Measurements from ENCODE around the gene RBFOX2.

RBFOX2 gene

DNA sequence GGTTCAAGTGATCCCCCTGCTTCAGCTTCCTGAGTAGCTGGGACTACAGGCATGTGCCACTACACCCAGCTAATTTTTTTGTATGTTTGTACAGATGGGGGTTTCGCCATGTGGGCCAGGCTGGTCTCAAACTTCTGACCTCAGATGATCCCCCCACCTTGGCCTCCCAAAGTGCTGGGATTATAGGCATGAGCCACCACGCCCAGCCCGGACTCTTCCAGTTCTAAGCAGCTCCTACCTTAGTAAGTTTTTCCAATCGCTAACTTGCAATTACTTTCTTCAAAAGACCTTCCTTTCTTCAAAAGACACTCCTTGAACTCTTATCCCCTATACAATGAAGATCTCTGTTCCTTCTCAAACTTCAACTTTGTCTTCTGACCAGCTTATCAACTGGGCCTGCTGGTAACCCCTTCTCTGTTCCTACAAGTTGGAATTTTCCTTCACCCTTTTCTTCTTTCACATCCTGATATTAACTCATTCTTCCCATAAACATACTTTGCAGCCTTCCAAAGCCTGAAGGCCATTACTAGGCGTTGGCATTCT is 25.8 kb downstream of the RBFOX2 start:
- Histone ChIP-seq H3K79me2 (ENCODE audit: low read length) (no peaks in the 10 kb centered on the region), H3K27me3 (ENCODE audit: low read depth, low read length) (peaks cover 46% of the 10 kb centered on the region), H3K9me3 (ENCODE audit: insufficient read depth, low read length) (no peaks in the 10 kb centered on the region), H3K4me1 (ENCODE audit: low read length) (no peaks in the 10 kb centered on the region), H3K4me3 (ENCODE audit: low read length) (no peak overlapping the region), H4K20me1 (ENCODE audit: insufficient read depth, low read length) (no peaks in the 10 kb centered on the region), H3K27ac (ENCODE audit: low read length) (no peak overlapping the region), H3K36me3 (replicated peaks; ENCODE audit: low read depth, low read length) (no peaks in the 10 kb centered on the region), H3K4me2 (ENCODE audit: low read length) (no peak overlapping the region), H2AFZ (ENCODE audit: low read depth, low read length) (no peak overlapping the region), H3K9ac (ENCODE audit: low read length) (no peak overlapping the region)
- TF ChIP-seq, protein P1, sequence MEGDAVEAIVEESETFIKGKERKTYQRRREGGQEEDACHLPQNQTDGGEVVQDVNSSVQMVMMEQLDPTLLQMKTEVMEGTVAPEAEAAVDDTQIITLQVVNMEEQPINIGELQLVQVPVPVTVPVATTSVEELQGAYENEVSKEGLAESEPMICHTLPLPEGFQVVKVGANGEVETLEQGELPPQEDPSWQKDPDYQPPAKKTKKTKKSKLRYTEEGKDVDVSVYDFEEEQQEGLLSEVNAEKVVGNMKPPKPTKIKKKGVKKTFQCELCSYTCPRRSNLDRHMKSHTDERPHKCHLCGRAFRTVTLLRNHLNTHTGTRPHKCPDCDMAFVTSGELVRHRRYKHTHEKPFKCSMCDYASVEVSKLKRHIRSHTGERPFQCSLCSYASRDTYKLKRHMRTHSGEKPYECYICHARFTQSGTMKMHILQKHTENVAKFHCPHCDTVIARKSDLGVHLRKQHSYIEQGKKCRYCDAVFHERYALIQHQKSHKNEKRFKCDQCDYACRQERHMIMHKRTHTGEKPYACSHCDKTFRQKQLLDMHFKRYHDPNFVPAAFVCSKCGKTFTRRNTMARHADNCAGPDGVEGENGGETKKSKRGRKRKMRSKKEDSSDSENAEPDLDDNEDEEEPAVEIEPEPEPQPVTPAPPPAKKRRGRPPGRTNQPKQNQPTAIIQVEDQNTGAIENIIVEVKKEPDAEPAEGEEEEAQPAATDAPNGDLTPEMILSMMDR (IDR thresholded peaks at IDR 0.05; ENCODE audit: low read depth, low read length), result no peak
- TF ChIP-seq EZH2phosphoT487 (IDR thresholded peaks at IDR 0.05; ENCODE audit: low read depth), result no peak

- Histone ChIP-seq H3K9ac (ENCODE audit: low read length) (no peak overlapping the region), H3K4me2 (ENCODE audit: low read length) (no peak overlapping the region), H4K20me1 (ENCODE audit: insufficient read depth, low read length) (no peaks in the 10 kb centered on the region), H3K27ac (ENCODE audit: low read length) (no peak overlapping the region), H3K36me3 (replicated peaks; ENCODE audit: low read depth, low read length) (no peaks in the 10 kb centered on the region), H2AFZ (ENCODE audit: low read depth, low read length) (no peak overlapping the region), H3K27me3 (ENCODE audit: low read depth, low read length) (peaks cover 49% of the 10 kb centered on the region), H3K79me2 (ENCODE audit: low read length) (no peaks in the 10 kb centered on the region), H3K4me1 (ENCODE audit: low read length) (no peaks in the 10 kb centered on the region), H3K4me3 (ENCODE audit: low read length) (no peak overlapping the region), H3K9me3 (ENCODE audit: insufficient read depth, low read length) (no peaks in the 10 kb centered on the region)
- TF ChIP-seq, protein P1 (IDR thresholded peaks at IDR 0.05; ENCODE audit: low read depth, low read length), result no peak
- TF ChIP-seq EZH2phosphoT487 (IDR thresholded peaks at IDR 0.05; ENCODE audit: low read depth), result no peak
These were observed 26.5 kb downstream of the RBFOX2 start for GRCh38 chr22:36002084-36002483.

GRCh38 chr22:35998748-35999147 is 29.9 kb downstream of the RBFOX2 start:
- no peak overlapping the region for H3K4me2 ChIP-seq (ENCODE audit: low read length)
- no peak overlapping the region for H3K27ac ChIP-seq (ENCODE audit: low read length)
- TF ChIP-seq EZH2phosphoT487 (IDR thresholded peaks at IDR 0.05; ENCODE audit: low read depth), result no peak
- TF ChIP-seq, protein P1 (IDR thresholded peaks at IDR 0.05; ENCODE audit: low read depth, low read length), result no peak
- H3K4me3 ChIP-seq (ENCODE audit: low read length), result no peak overlapping the region
- no peak overlapping the region for H2AFZ ChIP-seq (ENCODE audit: low read depth, low read length)
- H3K79me2 ChIP-seq (ENCODE audit: low read length), result no peaks in the 10 kb centered on the region
- no peaks in the 10 kb centered on the region for H3K4me1 ChIP-seq (ENCODE audit: low read length)
- H3K36me3 ChIP-seq (replicated peaks; ENCODE audit: low read depth, low read length), result no peaks in the 10 kb centered on the region
- no peak overlapping the region for H3K9ac ChIP-seq (ENCODE audit: low read length)
- no peaks in the 10 kb centered on the region for H3K9me3 ChIP-seq (ENCODE audit: insufficient read depth, low read length)
- peaks cover 38% of the 10 kb centered on the region for H3K27me3 ChIP-seq (ENCODE audit: low read depth, low read length)
- H4K20me1 ChIP-seq (ENCODE audit: insufficient read depth, low read length), result no peaks in the 10 kb centered on the region

DNA sequence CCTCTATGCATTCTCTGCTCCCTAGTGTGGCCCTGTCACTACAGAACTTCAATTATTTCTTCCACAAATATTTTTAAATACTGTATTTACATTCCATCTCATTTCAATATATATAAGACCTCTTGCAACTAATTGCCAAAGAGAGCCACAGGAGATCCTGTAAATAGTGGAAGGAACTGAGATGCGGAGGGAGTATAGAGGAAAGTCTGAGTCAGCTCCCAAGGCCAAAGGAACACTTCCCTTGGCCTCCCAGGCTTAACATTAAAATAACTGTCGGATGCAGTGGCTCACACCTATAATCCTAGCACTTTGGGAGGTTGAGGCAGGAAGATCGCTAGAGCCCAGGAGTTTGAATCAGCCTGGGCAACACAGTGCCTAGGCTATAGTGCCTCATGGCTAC is 31.2 kb downstream of the RBFOX2 start:
- Histone ChIP-seq H3K4me1 (ENCODE audit: low read length) (no peaks in the 10 kb centered on the region), H3K27ac (ENCODE audit: low read length) (no peak overlapping the region), H3K27me3 (ENCODE audit: low read depth, low read length) (peaks cover 47% of the 10 kb centered on the region), H3K4me2 (ENCODE audit: low read length) (no peak overlapping the region), H3K4me3 (ENCODE audit: low read length) (no peak overlapping the region), H3K79me2 (ENCODE audit: low read length) (no peaks in the 10 kb centered on the region), H2AFZ (ENCODE audit: low read depth, low read length) (no peak overlapping the region), H4K20me1 (ENCODE audit: insufficient read depth, low read length) (no peaks in the 10 kb centered on the region), H3K9me3 (ENCODE audit: insufficient read depth, low read length) (no peaks in the 10 kb centered on the region), H3K36me3 (replicated peaks; ENCODE audit: low read depth, low read length) (no peaks in the 10 kb centered on the region), H3K9ac (ENCODE audit: low read length) (no peak overlapping the region)
- TF ChIP-seq, protein P1 (IDR thresholded peaks at IDR 0.05; ENCODE audit: low read depth, low read length), result no peak
- TF ChIP-seq EZH2phosphoT487 (IDR thresholded peaks at IDR 0.05; ENCODE audit: low read depth), result no peak

Measured in OCI-LY3 (cell line).